Effector memory CD4-positive, alpha-beta T cell (primary cell): ENCODE data around the gene YAP1.

ENCODE experiments used
- DNase-seq, 3 donors: peaks; one replicate each; pipeline ENCODE4 v3.0.0-alpha.2; 2020
- H3K27ac ChIP-seq: 2 replicates; pipeline ENCODE4 v1.7.0; 2013; ENCODE audit warnings: mild to moderate bottlenecking, low read length, moderate library complexity; ENCODE audit not compliant: insufficient read depth, poor library complexity, severe bottlenecking
- H3K27me3 ChIP-seq: replicated peaks from 2 replicates; pipeline ENCODE4 v1.7.0; 2013; ENCODE audit warnings: mild to moderate bottlenecking, low read length; ENCODE audit not compliant: insufficient read depth, control insufficient read depth, poor library complexity, severe bottlenecking
- H3K36me3 ChIP-seq: 2 replicates; pipeline ENCODE4 v1.7.0; 2013; ENCODE audit warnings: mild to moderate bottlenecking, low read length, moderate library complexity; ENCODE audit not compliant: control insufficient read depth, insufficient read depth
- H3K4me1 ChIP-seq: 2 replicates; pipeline ENCODE4 v1.7.0; 2013; ENCODE audit warnings: low read length, mild to moderate bottlenecking; ENCODE audit not compliant: control insufficient read depth, insufficient read depth, poor library complexity, severe bottlenecking
- H3K4me3 ChIP-seq: 2 replicates; pipeline ENCODE4 v1.7.0; 2013; ENCODE audit warnings: low read length, low read depth, mild to moderate bottlenecking; ENCODE audit not compliant: insufficient read depth, poor library complexity, severe bottlenecking
- H3K9me3 ChIP-seq: 2 replicates; pipeline ENCODE4 v1.7.0; 2013; ENCODE audit warnings: mild to moderate bottlenecking, low read length, moderate library complexity; ENCODE audit not compliant: control insufficient read depth

Gene YAP1

GRCh38 chr11:102139081-102139498 lies 28.8 kb downstream of the YAP1 start:
- no peak overlapping the region for H3K27ac ChIP-seq
- no peaks in the 10 kb centered on the region for H3K27me3 ChIP-seq
- no peaks in the 10 kb centered on the region for H3K36me3 ChIP-seq
- DNase-seq = no peak
- no peaks in the 10 kb centered on the region for H3K9me3 ChIP-seq
- H3K4me1 ChIP-seq = no peaks in the 10 kb centered on the region
- H3K4me3 ChIP-seq = no peak overlapping the region

GRCh38 chr11:102142333-102142732 lies 32.1 kb downstream of the YAP1 start:
- DNase-seq = no peak
- Histone ChIP-seq H3K36me3 (no peaks in the 10 kb centered on the region), H3K9me3 (no peaks in the 10 kb centered on the region), H3K4me3 (no peak overlapping the region), H3K27ac (no peak overlapping the region), H3K27me3 (no peaks in the 10 kb centered on the region), H3K4me1 (no peaks in the 10 kb centered on the region)

GRCh38 chr11:102143867-102144266 lies 33.6 kb downstream of the YAP1 start:
- Histone ChIP-seq H3K27ac (no peak overlapping the region), H3K27me3 (no peaks in the 10 kb centered on the region), H3K36me3 (no peaks in the 10 kb centered on the region), H3K4me3 (no peak overlapping the region), H3K4me1 (no peaks in the 10 kb centered on the region), H3K9me3 (no peaks in the 10 kb centered on the region)
- DNase-seq = no peak

- DNase-seq = no peak
- Histone ChIP-seq H3K36me3 (no peaks in the 10 kb centered on the region), H3K27ac (no peak overlapping the region), H3K4me1 (no peaks in the 10 kb centered on the region), H3K4me3 (no peak overlapping the region), H3K27me3 (no peaks in the 10 kb centered on the region), H3K9me3 (no peaks in the 10 kb centered on the region)
Measured at GRCh38 chr11:102144357-102145355, 34.4 kb downstream of the YAP1 start.

- no peak overlapping the region for H3K4me3 ChIP-seq
- H3K36me3 ChIP-seq = no peaks in the 10 kb centered on the region
- no peak for DNase-seq
- no peak overlapping the region for H3K27ac ChIP-seq
- no peaks in the 10 kb centered on the region for H3K4me1 ChIP-seq
- no peaks in the 10 kb centered on the region for H3K27me3 ChIP-seq
- H3K9me3 ChIP-seq = no peaks in the 10 kb centered on the region
Measured at GRCh38 chr11:102147015-102147414, 36.8 kb downstream of the YAP1 start.

GRCh38 chr11:102147632-102148031 lies 37.4 kb downstream of the YAP1 start:
- H3K27me3 ChIP-seq = no peaks in the 10 kb centered on the region
- no peak for DNase-seq
- no peaks in the 10 kb centered on the region for H3K9me3 ChIP-seq
- H3K4me3 ChIP-seq = no peak overlapping the region
- no peak overlapping the region for H3K27ac ChIP-seq
- H3K36me3 ChIP-seq = no peaks in the 10 kb centered on the region
- H3K4me1 ChIP-seq = no peaks in the 10 kb centered on the region

- no peak for DNase-seq
- H3K27me3 ChIP-seq = no peaks in the 10 kb centered on the region
- no peaks in the 10 kb centered on the region for H3K4me1 ChIP-seq
- no peaks in the 10 kb centered on the region for H3K36me3 ChIP-seq
- H3K9me3 ChIP-seq = no peaks in the 10 kb centered on the region
- H3K4me3 ChIP-seq = no peak overlapping the region
- no peak overlapping the region for H3K27ac ChIP-seq
Measured at GRCh38 chr11:102148059-102148458, 37.8 kb downstream of the YAP1 start.

GRCh38 chr11:102151784-102152525 lies 41.7 kb downstream of the YAP1 start:
- no peak overlapping the region for H3K27ac ChIP-seq
- DNase-seq = no peak
- no peaks in the 10 kb centered on the region for H3K27me3 ChIP-seq
- H3K4me3 ChIP-seq = no peak overlapping the region
- H3K9me3 ChIP-seq = no peaks in the 10 kb centered on the region
- no peaks in the 10 kb centered on the region for H3K4me1 ChIP-seq
- no peaks in the 10 kb centered on the region for H3K36me3 ChIP-seq

- no peaks in the 10 kb centered on the region for H3K27me3 ChIP-seq
- no peak overlapping the region for H3K27ac ChIP-seq
- H3K36me3 ChIP-seq = no peaks in the 10 kb centered on the region
- no peaks in the 10 kb centered on the region for H3K4me1 ChIP-seq
- no peak for DNase-seq
- H3K4me3 ChIP-seq = no peak overlapping the region
- H3K9me3 ChIP-seq = no peaks in the 10 kb centered on the region
Measured at GRCh38 chr11:102153082-102153481, 42.8 kb downstream of the YAP1 start.

GRCh38 chr11:102154806-102155205 lies 44.6 kb downstream of the YAP1 start:
- no peaks in the 10 kb centered on the region for H3K27me3 ChIP-seq
- H3K4me1 ChIP-seq = no peaks in the 10 kb centered on the region
- no peak overlapping the region for H3K4me3 ChIP-seq
- H3K27ac ChIP-seq = no peak overlapping the region
- no peaks in the 10 kb centered on the region for H3K9me3 ChIP-seq
- no peak for DNase-seq
- H3K36me3 ChIP-seq = no peaks in the 10 kb centered on the region
